GM13977 (cell line): ENCODE results near the gene AFF1.

Experiments
- DNase-seq: peaks from one replicate; pipeline ENCODE4 v3.0.0; 2012; ENCODE audit warnings: low spot score
- CTCF ChIP-seq: IDR thresholded peaks from 2 replicates; pipeline ENCODE4 v1.5.1; 2012; ENCODE audit warnings: mild to moderate bottlenecking, control low read depth; ENCODE audit not compliant: insufficient read depth; ENCODE audit errors: extremely low read depth, missing control alignments
- in situ Hi-C: fragments of 300-500 bp; cut with MboI; formaldehyde crosslinking; loops from one replicate; pipeline ENCODE4 v1.12.0; 2022; ENCODE audit warnings: low sequenced_read_pairs, low pct_unique_long_range_greater_than_20kb, mixed read lengths, inconsistent platforms; ENCODE audit not compliant: unreplicated experiment

AFF1 gene

DNA sequence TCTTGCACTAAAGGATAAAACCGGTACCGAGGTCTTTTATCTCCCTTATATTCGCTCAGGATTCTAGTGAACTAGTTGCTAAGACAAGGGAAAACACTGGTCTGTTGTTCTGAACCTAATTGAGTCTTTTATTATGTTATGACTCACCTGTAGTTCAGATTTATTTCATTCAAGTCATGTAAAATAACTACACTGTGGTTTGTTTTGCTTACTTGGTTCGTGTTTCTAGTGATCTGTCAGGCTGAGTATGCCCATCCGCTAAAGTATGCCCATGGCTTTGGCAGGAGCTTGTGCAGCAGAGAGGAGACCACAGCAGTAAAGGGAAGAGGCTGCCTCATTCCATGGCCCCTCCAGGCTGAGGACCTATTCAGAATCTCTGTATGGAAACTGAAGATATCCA lies 126.1 kb downstream of the AFF1 start:
- in situ Hi-C loops = no loop called here
- TF ChIP-seq CTCF = no peak
- no peak for DNase-seq

GRCh38 chr4:87065021-87065420 lies 130.2 kb downstream of the AFF1 start:
- in situ Hi-C loops = no loop called here
- TF ChIP-seq CTCF = no peak
- DNase-seq = no peak

DNA sequence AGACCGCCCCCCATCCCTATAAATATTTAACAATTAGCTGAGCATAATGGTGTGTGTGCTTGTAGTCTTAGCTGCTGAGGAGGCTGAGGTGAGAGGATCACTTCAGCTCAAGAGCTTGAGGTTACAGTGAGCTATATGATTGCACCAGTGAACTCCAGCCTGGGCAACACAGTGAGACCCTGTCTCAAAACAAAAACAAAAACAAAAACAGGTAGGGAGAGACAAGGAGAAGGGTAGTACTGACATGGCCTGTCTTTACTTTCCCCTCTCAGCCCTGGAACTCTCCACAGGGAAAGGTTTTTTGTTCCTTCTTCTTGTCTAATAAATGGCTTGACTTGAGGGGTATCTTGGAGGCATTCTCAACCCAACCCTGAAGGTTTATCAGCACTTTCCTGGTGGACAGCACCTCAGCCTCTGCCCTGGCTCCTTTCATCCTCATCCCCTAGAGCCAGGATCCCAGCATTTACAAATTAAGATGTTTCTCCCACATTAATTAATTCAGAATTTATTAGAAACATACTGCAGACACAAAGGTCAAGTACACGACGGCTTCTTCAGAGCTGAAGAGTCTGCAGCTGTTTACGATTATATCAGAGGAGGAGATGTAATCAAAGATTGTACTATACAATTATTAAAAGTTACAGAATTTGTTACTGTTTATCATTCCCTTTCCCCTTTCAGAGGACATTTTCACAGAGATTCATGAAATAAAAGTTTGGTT lies 131.8 kb downstream of the AFF1 start:
- no peak for TF ChIP-seq CTCF
- in situ Hi-C loops = no loop called here
- no peak for DNase-seq

- no peak for DNase-seq
- in situ Hi-C loops = no loop called here
- TF ChIP-seq CTCF = no peak
Measured at GRCh38 chr4:87067124-87067885, 132.5 kb downstream of the AFF1 start.

DNA sequence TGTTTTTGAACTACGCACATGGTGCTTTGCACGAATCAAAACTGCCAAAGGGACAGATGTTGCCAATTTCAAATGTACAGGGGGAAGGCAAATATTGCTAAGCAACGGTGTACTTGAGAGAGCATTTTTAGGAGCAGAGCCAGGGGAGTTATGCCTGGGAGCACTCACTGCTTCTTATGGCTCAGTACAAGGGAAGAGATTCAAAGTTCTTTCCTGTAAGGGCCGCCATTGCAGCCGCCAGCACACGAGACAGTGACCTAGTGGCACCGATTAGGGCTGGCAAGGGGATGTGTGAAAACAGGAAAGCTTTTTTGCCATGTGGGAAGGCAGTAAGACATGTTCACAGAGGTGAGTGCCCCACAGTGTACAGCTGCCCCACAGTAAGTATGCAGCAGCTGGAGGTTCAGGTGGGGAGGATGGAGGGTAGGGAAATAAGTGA lies 133.8 kb downstream of the AFF1 start:
- in situ Hi-C loops = no loop called here
- TF ChIP-seq CTCF = no peak
- no peak for DNase-seq

DNA sequence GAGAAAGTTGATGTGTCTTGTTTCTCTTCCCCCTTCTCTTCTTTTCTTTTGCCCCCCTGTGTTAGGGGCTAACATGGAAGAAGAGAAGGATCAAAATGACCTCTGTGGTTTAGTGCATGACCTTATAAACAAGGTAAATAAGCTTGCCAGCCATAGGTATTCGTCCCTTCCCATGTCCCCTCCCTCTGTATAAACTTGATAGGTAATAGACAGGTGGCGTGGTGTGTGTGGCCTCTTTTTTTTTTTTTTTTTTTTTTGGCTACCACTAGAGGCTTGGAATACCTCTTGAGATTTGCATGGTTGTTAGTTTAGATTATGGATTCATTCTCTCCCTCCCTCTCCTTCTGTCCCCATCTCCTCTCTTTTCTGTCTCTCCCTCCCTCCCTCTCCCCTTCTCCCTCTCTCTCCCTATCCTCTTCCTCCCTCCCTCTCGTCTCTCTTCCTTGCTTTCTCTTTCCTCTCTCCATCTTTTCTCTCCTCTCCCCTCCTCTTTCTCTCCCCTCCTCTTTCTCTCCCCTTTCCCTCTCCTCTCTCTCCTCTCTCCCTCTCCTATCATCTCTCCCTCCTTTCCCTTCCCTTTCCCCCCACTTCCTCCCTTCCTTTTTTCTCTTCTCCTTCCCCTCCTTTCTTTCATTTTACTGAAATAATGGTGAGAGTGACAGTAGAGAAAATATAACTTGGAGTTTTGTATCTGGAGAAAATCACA lies 134.4 kb downstream of the AFF1 start:
- TF ChIP-seq CTCF = no peak
- in situ Hi-C loops = no loop called here
- DNase-seq = no peak
